Renal pelvis (tissue), 4 donors: ENCODE data around the gene LEMD2. TPM values are rescaled to one million over a fixed set of nuclear protein-coding genes. Genes with fewer than 3 reads are reported as not detected.

ENCODE experiments used
- DNase-seq: peaks from one replicate; pipeline ENCODE4 v3.0.0-alpha.2; 2013
- polyA plus RNA-seq, 3 donors: library from polyadenylated mRNA; unstranded; fragments of 120-200 nt; gene quantifications; one replicate each; pipeline ENCODE4 v1.2.1, GENCODE V29; 2013; ENCODE audit not compliant: insufficient read length in 3 of 3

Gene LEMD2
- polyA plus RNA-seq, 3 donors, result 67.7 to 87.9 (median 81.1) TPM

- no peak for DNase-seq
Measured at GRCh38 chr6:33724102-33725023, 64.6 kb downstream of the LEMD2 start.

- DNase-seq, result no peak
Measured at GRCh38 chr6:33723371-33724085, 65.4 kb downstream of the LEMD2 start.

- DNase-seq, result no peak
Measured at GRCh38 chr6:33722103-33722623, 66.8 kb downstream of the LEMD2 start.

GRCh38 chr6:33721508-33721907 lies 67.4 kb downstream of the LEMD2 start:
- DNase-seq, result no peak

Other genes starting within 250 kb of the LEMD2 start
- gene BAK1, start 208.9 kb downstream of the LEMD2 start, polyA plus RNA-seq, result 10 to 100 TPM; 22.5 to 26.1 (median 25.3) TPM
- 1 to 10 TPM; 8.2 to 9.1 (median 8.2) TPM for gene ITPR3, start 167.8 kb downstream of the LEMD2 start, polyA plus RNA-seq
- 10 to 100 TPM; 67.0 to 76.0 (median 71.1) TPM for gene UQCC2, start 77.4 kb downstream of the LEMD2 start, polyA plus RNA-seq
- gene IP6K3, start 42.2 kb downstream of the LEMD2 start, polyA plus RNA-seq, result 1 to 10 TPM in 1 of 3 donors, under 1 TPM in 2; 0.83 to 1.1 (median 0.83) TPM
- gene MLN, start 14.9 kb upstream of the LEMD2 start, polyA plus RNA-seq, result 1 to 10 TPM; 1.4 to 1.9 (median 1.4) TPM